Gastroesophageal sphincter (tissue), 3 donors: Measurements from ENCODE around the gene CHSY1.

Experiments
- EP300 ChIP-seq: sonication (generic); formaldehyde crosslinking; IDR thresholded peaks from one replicate; pipeline ENCODE4 v1.6.1; 2017; ENCODE audit warnings: antibody characterized with exemption, mild to moderate bottlenecking
- POLR2A ChIP-seq, 2 donors: fragments of 450-650 bp; IDR thresholded peaks; one replicate each; pipeline ENCODE4 v1.6.1; 2017; ENCODE audit warnings: antibody characterized with exemption in 2 of 2, mild to moderate bottlenecking in 2 of 2, moderate library complexity in 1 of 2
- TF ChIP-seq, protein P1 (sequence below), 4 experiments: fragments of 200-600 bp in 2 of 4; fragments of 450-650 bp in 2 of 4; sonication (generic) in 1 of 4; IDR thresholded peaks; one replicate each; pipeline ENCODE4 v1.5.1; 2017 to 2019; ENCODE audit warnings: antibody characterized with exemption in 4 of 4, mild to moderate bottlenecking in 2 of 4, moderate library complexity in 2 of 4

DNA sequence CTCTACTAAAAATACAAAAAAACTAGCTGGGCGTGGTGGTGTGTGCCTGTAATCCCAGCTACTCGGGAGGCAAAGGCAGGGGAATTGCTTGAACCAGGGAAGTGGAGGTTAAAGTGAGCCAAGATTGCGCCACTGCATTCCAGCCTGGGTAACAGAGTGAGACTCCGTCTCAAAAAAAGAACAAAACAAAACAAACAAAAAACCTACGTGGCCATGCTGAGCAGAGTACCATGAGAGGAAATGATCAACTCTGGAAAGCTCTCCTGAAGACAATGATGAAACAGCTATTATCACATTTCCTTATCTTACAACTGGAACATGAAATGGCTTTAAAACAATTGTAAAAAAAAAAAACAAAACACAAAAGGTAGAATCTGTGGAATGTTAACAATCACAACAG, 75.2 kb downstream of the CHSY1 start:
- TF ChIP-seq, protein P1, sequence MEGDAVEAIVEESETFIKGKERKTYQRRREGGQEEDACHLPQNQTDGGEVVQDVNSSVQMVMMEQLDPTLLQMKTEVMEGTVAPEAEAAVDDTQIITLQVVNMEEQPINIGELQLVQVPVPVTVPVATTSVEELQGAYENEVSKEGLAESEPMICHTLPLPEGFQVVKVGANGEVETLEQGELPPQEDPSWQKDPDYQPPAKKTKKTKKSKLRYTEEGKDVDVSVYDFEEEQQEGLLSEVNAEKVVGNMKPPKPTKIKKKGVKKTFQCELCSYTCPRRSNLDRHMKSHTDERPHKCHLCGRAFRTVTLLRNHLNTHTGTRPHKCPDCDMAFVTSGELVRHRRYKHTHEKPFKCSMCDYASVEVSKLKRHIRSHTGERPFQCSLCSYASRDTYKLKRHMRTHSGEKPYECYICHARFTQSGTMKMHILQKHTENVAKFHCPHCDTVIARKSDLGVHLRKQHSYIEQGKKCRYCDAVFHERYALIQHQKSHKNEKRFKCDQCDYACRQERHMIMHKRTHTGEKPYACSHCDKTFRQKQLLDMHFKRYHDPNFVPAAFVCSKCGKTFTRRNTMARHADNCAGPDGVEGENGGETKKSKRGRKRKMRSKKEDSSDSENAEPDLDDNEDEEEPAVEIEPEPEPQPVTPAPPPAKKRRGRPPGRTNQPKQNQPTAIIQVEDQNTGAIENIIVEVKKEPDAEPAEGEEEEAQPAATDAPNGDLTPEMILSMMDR (IDR thresholded peaks at IDR 0.05), result no peak
- no peak for TF ChIP-seq POLR2A (IDR thresholded peaks at IDR 0.05)
- TF ChIP-seq EP300, result no peak
